ENCODE measurements around the gene ZNF436.
"Not testable (repeated sequence)": the region's sequence is repeated elsewhere in the genome, so short reads cannot be mapped to it uniquely, and the experiment has no call there.

The ZNF436 gene

GRCh38 chr1:23392125-23392855 lies 22.7 kb upstream of the ZNF436 start:
- DNase-seq (ENCODE audit: low read depth in 2 of 2), result no peak

DNA sequence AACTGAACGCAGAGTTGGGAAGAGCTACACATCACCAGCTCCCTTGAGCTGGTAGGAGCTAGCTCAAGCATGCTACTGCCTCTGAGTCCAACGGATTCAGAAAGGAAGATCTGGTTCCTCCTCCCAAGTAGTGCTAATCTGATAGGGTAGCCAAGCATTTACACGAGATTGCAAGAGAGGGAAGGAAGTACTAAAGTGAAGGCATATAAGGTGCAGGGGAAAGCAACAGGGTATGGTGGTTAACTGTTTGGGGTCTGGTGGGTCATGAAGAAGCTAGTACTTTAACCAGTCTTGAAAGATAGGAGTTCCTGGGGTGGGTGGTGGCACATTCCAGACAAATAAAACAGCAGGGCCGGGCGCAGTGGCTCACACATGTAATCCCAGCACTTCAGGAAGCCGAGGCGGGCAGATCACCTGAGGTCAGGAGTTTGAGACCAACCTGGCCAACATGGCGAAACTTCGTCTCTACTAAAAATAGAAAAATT lies 20.2 kb upstream of the ZNF436 start:
- no peak for DNase-seq (ENCODE audit: low read depth in 2 of 2)

GRCh38 chr1:23387494-23387893 lies 17.9 kb upstream of the ZNF436 start:
- no peak for DNase-seq (ENCODE audit: low read depth in 2 of 2)

- DNase-seq (ENCODE audit: low read depth in 2 of 2), result no peak
These were observed 15.5 kb upstream of the ZNF436 start for GRCh38 chr1:23385119-23385621.

- DNase-seq (ENCODE audit: low read depth in 2 of 2), result no peak
These were observed 14.8 kb upstream of the ZNF436 start for GRCh38 chr1:23384312-23385058.

DNA sequence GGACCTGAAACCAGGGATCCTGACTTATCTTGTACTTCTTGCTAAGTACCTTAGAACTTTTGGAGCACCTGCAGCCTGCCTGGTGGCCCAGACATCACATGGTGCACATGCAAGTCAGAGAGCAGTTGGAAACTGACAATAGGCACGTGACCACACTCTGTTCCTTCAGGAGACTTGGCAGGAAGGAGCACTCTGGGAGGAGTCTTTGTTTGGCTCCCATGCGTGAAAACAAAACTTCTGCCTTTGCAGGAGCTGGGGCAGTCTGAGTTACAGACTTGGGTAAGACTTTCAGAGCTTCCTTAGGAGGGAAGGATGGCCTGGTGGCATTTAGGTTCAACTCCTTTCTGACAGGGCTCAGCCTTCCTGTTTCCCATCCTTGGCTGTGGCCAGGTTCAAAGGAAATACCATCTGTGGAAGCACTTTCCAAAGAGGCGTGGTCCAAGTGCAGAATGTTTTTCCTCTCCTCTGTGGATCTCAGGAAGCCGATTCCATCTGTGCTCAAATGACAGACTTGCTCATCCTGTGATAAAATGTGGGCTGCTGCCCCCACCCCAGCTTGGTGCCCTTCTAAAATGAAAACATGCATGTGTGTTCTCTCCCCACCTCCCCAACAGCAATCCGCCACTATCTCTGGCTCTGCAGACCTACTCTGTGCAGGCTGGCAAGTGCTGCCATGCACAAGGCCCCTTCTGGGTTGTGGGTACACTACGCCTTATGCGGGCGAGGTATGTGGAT lies 14.1 kb upstream of the ZNF436 start:
- no peak for DNase-seq (ENCODE audit: low read depth in 2 of 2)

GRCh38 chr1:23381233-23381885 lies 11.7 kb upstream of the ZNF436 start:
- no peak for DNase-seq (ENCODE audit: low read depth in 2 of 2)

- DNase-seq (ENCODE audit: low read depth in 2 of 2), result no peak
These were observed 11.1 kb upstream of the ZNF436 start for GRCh38 chr1:23380719-23381118.

- DNase-seq (ENCODE audit: low read depth in 2 of 2), result not testable (repeated sequence)
These were observed 10.6 kb upstream of the ZNF436 start for GRCh38 chr1:23380236-23380635.

DNA sequence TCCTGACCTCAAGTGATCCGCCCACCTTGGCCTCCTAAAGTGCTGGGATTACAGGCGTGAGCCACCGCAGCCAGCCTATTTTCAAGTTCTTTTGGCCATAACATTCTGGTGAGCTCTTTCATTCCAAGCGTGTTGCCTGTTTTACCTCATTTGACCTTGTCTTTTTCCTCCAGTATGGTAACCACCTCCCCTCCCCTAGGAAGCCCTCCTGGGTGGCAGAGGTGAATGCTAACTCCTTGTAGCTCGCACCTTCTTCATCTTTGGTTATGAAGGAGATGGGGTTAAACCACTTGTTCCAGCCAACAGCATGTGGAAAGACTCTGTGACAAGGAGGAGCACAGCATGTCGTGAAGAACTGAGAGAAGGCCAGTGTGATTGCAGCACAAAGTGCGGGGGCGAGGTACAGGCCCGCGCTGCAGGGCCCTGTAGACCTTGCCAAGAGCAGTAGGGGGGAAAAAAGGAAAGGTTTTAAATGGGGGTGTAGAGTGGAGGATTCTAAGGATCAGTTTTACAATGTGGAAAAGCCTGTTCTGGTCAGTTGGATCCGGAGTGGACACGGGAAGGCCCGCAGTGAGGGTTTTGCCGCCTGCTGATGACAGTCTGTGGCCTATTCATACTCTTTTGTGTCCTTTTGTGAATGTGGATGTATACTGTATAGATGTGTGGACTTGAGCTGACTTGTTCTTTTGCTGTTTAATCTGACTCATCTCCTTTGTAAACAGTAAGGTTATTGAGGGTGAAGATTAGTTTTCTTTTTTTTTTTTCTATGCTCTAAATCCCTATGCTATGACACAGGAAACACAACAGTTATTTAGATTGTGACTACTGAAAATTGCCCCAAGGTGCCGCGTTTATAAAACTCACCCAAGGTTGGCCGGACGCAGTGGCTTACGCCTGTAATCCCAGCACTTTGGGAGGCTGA lies 7.5 kb upstream of the ZNF436 start:
- no peak for DNase-seq (ENCODE audit: low read depth in 2 of 2)

DNA sequence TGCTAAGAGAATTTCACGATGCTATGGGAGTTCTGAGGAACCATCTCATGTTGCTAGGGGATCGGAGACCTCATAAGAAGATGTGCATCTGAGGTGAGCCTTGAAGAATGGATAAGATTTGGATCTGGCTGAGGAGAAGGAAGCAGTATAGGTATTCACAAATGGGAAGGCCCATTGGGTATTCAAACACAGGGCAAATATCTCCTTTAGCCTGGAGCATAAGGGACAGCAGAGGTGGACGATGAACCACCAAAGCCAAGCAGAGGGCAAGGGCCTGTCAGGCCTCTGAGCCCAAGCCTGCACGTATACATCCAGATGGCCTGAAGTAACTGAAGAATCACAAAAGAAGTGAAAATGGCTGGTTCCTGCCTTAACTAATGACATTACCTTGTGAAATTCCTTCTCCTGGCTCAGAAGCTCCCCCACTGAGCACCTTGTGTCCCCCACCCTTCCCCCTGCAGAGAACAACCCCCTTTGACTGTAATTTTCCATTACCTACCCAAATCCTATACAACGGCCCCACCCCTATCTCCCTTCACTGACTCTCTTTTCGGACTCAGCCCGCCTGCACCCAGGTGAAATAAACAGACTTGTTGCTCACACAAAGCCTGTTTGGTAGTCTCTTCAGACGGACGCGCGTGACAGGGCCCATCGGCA lies 4.6 kb upstream of the ZNF436 start:
- not testable (repeated sequence) for DNase-seq (ENCODE audit: low read depth in 2 of 2)

DNA sequence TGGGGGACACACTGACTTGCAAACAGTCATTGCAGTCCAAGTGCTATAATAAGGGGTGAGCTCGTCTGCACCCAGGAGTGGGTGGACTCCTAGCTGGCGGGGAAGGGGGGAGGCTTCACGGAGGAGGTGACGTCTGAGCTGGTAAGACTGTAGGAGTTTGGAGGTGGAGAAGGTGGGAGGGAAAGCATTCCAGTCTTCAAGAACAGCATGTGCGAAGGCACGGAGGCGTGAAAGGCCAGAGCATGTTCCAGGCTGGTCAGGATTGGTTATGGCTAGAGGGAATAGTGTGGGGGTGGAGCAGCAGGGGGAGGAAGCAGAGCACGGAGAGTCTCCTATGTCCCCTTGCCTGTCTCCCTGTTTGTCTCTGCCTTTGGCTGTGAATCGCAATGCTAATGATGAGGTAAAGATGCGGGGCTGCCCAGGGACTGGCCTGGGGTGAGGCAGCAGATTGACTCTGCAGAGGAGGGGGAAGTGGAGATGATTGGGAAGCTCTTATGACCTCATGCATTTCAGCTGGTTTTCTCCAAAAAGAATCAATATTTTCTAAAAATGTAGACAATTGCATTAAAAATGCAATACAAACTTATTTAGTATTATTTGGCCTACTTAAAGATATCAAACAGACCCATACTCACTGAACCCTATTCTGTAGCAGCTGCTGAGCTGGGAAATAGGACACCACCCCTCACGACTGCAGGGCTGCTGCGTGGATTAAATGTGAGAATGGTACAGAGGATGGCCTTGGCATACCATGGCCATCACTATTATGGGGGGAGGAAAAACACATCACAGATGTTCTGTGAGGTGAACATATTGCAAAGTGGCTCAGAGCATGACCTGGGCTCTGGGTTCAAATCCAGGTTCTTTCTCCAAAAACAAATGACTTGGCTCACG lies 2.6 kb upstream of the ZNF436 start:
- no peak for DNase-seq (ENCODE audit: low read depth in 2 of 2)

DNA sequence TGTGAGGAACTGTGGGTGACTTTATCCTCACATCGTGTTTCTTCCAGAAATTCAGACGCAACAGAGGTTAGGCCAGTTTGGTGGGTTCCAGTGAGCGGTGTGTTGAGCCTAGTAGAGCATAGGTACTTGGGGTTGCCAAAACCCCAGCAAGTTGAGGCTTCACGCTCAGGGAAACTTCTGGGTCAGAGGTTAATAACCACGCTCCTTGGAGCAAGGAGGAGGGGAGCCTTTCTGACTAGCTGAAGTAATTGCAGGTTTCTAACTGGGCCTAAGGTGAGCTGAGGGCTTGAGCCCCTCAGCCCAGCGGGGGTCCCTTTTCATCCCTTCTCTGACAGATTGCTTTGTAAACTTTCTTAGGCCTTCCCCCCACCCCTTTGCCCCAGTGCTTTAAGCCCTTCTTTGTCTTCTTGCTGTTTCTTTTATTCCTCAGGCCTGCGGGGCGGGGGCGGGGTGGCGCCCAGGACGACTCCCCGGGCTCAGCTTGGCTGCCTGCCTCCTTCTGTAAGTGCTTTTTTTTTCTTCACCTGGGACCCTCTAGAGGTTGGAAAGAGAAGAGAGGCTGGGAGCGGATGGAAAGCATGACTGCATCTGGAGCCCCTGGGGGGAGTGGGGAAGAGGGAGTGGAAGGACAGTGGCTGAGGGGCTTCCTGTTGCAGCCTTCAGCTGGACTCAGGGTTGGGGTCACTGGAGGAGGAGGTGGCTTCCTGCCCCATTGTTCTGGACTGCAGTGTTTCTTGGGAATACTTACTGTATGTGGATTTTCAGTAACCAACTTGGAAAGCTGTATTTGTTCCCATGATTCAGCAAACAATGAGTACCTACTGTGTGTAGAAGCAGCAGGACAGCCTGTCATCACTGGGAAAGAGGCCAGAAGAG lies 1.3 kb upstream of the ZNF436 start:
- DNase-seq (ENCODE audit: low read depth in 2 of 2), result no peak

DNA sequence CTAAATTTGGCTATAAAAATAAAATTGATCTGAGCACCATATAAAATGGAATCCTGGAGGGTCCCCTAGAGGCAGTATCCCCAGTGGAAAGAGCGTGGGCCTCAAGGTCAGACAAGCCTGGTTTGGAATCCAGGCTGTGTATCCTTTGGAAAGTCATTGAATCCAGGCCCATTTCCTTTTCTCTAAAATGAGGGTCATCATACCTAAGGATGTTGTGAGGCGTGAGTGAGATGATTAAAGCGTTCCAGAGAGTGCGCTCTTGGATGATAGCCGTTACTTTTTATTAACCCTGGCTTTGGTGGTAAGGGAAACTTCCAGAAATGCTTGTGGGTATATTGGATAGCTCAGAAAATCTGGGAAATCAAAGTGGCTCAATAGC lies 683 bp upstream of the ZNF436 start:
- no peak for DNase-seq (ENCODE audit: low read depth in 2 of 2)

- DNase-seq (ENCODE audit: low read depth in 2 of 2), result peak; percentile 77 to 86
These were observed 888 bp downstream of the ZNF436 start for GRCh38 chr1:23368562-23369334.

GRCh38 chr1:23367791-23368561 lies 1.7 kb downstream of the ZNF436 start:
- peak; percentile 97 to 98 for DNase-seq (ENCODE audit: low read depth in 2 of 2)

- DNase-seq (ENCODE audit: low read depth in 2 of 2), result no peak
These were observed 2.2 kb downstream of the ZNF436 start for GRCh38 chr1:23367451-23367790.
